Measurements from ENCODE around the gene CCN5. TPM values are rescaled to one million over a fixed set of nuclear protein-coding genes. Genes with fewer than 3 reads are reported as not detected.

CCN5 gene
- total RNA-seq, 1 experiment from 2014 or later, result 0.37 TPM

DNA sequence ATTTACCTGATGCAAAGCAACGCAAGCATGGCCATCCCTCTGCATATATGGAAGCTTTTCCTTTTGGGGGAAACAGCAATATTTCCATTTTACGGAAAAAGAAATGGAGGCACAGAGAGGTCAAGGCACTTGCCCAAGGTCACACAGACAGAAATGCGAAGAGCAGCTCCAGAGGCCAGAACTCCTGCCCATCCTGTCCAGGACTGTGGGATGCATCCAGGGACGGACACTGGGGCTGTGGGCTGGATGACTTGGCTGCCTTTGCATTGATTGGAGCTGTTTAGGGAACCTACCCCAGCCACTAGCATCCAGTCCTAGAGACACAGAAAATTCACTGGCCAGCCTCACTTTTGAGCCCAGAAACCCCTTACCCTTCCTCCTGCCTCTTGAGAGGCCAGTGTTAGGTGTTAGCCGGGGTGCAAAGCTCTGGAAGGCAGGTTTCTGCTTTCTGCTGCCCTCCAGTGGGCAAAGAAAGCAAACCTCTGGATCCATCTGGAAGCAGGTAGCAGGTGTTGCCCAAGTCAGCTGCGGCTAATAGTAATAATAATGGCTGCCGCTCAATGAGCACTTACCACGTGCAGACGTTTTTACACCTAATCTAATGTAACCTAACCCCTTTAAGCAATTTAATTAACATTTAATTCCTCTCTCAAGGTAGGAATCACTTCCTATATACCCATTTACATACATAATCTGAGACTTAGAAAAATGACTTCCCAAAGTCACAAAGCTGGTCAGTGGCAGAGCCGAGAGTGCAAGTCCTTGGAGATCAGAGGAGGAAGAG is 31.7 kb upstream of the CCN5 start (continued):
- TF ChIP-seq, protein P1, sequence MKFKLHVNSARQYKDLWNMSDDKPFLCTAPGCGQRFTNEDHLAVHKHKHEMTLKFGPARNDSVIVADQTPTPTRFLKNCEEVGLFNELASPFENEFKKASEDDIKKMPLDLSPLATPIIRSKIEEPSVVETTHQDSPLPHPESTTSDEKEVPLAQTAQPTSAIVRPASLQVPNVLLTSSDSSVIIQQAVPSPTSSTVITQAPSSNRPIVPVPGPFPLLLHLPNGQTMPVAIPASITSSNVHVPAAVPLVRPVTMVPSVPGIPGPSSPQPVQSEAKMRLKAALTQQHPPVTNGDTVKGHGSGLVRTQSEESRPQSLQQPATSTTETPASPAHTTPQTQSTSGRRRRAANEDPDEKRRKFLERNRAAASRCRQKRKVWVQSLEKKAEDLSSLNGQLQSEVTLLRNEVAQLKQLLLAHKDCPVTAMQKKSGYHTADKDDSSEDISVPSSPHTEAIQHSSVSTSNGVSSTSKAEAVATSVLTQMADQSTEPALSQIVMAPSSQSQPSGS (CRISPR knock-in tag; IDR thresholded peaks at IDR 0.05; ENCODE audit: borderline replicate concordance, low read depth), result no peak
- TF ChIP-seq, protein P2, sequence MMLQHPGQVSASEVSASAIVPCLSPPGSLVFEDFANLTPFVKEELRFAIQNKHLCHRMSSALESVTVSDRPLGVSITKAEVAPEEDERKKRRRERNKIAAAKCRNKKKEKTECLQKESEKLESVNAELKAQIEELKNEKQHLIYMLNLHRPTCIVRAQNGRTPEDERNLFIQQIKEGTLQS (CRISPR knock-in tag; conservative IDR thresholded peaks at IDR 0.05), result no peak
- TF ChIP-seq CREB1 (CRISPR knock-in tag; IDR thresholded peaks at IDR 0.05) (no peak), SMAD4 (CRISPR knock-in tag; IDR thresholded peaks at IDR 0.05) (no peak), GTF2I (CRISPR knock-in tag; conservative IDR thresholded peaks at IDR 0.05) (peak; percentile 7; the same call in 1 of the 2 replicates), SOX15 (CRISPR knock-in tag; IDR thresholded peaks at IDR 0.05) (no peak), FOXK1 (CRISPR knock-in tag; IDR thresholded peaks at IDR 0.05) (no peak), MXD4 (CRISPR knock-in tag; IDR thresholded peaks at IDR 0.05; ENCODE audit: borderline replicate concordance) (no peak), ATF1 (CRISPR knock-in tag; IDR thresholded peaks at IDR 0.05) (no peak), JUN (CRISPR knock-in tag; IDR thresholded peaks at IDR 0.05) (no peak), IRF2 (CRISPR knock-in tag; IDR thresholded peaks at IDR 0.05; ENCODE audit: borderline replicate concordance, low read depth) (no peak), ZNF317 (CRISPR knock-in tag; IDR thresholded peaks at IDR 0.05; ENCODE audit: borderline replicate concordance, low read depth) (no peak), TP53 (CRISPR knock-in tag; IDR thresholded peaks at IDR 0.05) (no peak), JAZF1 (CRISPR knock-in tag; IDR thresholded peaks at IDR 0.05) (no peak)
- TF ChIP-seq, protein P3, sequence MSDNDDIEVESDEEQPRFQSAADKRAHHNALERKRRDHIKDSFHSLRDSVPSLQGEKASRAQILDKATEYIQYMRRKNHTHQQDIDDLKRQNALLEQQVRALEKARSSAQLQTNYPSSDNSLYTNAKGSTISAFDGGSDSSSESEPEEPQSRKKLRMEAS (CRISPR knock-in tag; IDR thresholded peaks at IDR 0.05), result peak; percentile 80
- TF ChIP-seq, protein P4, sequence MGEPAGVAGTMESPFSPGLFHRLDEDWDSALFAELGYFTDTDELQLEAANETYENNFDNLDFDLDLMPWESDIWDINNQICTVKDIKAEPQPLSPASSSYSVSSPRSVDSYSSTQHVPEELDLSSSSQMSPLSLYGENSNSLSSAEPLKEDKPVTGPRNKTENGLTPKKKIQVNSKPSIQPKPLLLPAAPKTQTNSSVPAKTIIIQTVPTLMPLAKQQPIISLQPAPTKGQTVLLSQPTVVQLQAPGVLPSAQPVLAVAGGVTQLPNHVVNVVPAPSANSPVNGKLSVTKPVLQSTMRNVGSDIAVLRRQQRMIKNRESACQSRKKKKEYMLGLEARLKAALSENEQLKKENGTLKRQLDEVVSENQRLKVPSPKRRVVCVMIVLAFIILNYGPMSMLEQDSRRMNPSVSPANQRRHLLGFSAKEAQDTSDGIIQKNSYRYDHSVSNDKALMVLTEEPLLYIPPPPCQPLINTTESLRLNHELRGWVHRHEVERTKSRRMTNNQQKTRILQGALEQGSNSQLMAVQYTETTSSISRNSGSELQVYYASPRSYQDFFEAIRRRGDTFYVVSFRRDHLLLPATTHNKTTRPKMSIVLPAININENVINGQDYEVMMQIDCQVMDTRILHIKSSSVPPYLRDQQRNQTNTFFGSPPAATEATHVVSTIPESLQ (CRISPR knock-in tag; IDR thresholded peaks at IDR 0.05), result no peak
- TF ChIP-seq, protein P5, sequence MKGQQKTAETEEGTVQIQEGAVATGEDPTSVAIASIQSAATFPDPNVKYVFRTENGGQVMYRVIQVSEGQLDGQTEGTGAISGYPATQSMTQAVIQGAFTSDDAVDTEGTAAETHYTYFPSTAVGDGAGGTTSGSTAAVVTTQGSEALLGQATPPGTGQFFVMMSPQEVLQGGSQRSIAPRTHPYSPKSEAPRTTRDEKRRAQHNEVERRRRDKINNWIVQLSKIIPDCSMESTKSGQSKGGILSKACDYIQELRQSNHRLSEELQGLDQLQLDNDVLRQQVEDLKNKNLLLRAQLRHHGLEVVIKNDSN (CRISPR knock-in tag; IDR thresholded peaks at IDR 0.05), result peak; percentile 33; the same call in 1 of the 2 replicates
- TF ChIP-seq, protein P6, sequence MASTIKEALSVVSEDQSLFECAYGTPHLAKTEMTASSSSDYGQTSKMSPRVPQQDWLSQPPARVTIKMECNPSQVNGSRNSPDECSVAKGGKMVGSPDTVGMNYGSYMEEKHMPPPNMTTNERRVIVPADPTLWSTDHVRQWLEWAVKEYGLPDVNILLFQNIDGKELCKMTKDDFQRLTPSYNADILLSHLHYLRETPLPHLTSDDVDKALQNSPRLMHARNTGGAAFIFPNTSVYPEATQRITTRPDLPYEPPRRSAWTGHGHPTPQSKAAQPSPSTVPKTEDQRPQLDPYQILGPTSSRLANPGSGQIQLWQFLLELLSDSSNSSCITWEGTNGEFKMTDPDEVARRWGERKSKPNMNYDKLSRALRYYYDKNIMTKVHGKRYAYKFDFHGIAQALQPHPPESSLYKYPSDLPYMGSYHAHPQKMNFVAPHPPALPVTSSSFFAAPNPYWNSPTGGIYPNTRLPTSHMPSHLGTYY (CRISPR knock-in tag; IDR thresholded peaks at IDR 0.05), result no peak
- TF ChIP-seq, protein P7, sequence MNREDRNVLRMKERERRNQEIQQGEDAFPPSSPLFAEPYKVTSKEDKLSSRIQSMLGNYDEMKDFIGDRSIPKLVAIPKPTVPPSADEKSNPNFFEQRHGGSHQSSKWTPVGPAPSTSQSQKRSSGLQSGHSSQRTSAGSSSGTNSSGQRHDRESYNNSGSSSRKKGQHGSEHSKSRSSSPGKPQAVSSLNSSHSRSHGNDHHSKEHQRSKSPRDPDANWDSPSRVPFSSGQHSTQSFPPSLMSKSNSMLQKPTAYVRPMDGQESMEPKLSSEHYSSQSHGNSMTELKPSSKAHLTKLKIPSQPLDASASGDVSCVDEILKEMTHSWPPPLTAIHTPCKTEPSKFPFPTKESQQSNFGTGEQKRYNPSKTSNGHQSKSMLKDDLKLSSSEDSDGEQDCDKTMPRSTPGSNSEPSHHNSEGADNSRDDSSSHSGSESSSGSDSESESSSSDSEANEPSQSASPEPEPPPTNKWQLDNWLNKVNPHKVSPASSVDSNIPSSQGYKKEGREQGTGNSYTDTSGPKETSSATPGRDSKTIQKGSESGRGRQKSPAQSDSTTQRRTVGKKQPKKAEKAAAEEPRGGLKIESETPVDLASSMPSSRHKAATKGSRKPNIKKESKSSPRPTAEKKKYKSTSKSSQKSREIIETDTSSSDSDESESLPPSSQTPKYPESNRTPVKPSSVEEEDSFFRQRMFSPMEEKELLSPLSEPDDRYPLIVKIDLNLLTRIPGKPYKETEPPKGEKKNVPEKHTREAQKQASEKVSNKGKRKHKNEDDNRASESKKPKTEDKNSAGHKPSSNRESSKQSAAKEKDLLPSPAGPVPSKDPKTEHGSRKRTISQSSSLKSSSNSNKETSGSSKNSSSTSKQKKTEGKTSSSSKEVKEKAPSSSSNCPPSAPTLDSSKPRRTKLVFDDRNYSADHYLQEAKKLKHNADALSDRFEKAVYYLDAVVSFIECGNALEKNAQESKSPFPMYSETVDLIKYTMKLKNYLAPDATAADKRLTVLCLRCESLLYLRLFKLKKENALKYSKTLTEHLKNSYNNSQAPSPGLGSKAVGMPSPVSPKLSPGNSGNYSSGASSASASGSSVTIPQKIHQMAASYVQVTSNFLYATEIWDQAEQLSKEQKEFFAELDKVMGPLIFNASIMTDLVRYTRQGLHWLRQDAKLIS (CRISPR knock-in tag; IDR thresholded peaks at IDR 0.05; ENCODE audit: borderline replicate concordance), result no peak
- TF ChIP-seq, protein P8, sequence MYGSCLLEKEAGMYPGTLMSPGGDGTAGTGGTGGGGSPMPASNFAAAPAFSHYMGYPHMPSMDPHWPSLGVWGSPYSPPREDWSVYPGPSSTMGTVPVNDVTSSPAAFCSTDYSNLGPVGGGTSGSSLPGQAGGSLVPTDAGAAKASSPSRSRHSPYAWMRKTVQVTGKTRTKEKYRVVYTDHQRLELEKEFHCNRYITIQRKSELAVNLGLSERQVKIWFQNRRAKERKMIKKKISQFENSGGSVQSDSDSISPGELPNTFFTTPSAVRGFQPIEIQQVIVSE (CRISPR knock-in tag; IDR thresholded peaks at IDR 0.05; ENCODE audit: borderline replicate concordance), result no peak
- TF ChIP-seq, protein P9, sequence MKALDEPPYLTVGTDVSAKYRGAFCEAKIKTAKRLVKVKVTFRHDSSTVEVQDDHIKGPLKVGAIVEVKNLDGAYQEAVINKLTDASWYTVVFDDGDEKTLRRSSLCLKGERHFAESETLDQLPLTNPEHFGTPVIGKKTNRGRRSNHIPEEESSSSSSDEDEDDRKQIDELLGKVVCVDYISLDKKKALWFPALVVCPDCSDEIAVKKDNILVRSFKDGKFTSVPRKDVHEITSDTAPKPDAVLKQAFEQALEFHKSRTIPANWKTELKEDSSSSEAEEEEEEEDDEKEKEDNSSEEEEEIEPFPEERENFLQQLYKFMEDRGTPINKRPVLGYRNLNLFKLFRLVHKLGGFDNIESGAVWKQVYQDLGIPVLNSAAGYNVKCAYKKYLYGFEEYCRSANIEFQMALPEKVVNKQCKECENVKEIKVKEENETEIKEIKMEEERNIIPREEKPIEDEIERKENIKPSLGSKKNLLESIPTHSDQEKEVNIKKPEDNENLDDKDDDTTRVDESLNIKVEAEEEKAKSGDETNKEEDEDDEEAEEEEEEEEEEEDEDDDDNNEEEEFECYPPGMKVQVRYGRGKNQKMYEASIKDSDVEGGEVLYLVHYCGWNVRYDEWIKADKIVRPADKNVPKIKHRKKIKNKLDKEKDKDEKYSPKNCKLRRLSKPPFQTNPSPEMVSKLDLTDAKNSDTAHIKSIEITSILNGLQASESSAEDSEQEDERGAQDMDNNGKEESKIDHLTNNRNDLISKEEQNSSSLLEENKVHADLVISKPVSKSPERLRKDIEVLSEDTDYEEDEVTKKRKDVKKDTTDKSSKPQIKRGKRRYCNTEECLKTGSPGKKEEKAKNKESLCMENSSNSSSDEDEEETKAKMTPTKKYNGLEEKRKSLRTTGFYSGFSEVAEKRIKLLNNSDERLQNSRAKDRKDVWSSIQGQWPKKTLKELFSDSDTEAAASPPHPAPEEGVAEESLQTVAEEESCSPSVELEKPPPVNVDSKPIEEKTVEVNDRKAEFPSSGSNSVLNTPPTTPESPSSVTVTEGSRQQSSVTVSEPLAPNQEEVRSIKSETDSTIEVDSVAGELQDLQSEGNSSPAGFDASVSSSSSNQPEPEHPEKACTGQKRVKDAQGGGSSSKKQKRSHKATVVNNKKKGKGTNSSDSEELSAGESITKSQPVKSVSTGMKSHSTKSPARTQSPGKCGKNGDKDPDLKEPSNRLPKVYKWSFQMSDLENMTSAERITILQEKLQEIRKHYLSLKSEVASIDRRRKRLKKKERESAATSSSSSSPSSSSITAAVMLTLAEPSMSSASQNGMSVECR (CRISPR knock-in tag; IDR thresholded peaks at IDR 0.05; ENCODE audit: borderline replicate concordance), result no peak
- TF ChIP-seq, protein P10, sequence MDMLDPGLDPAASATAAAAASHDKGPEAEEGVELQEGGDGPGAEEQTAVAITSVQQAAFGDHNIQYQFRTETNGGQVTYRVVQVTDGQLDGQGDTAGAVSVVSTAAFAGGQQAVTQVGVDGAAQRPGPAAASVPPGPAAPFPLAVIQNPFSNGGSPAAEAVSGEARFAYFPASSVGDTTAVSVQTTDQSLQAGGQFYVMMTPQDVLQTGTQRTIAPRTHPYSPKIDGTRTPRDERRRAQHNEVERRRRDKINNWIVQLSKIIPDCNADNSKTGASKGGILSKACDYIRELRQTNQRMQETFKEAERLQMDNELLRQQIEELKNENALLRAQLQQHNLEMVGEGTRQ (CRISPR knock-in tag; IDR thresholded peaks at IDR 0.05), result peak; percentile 45; the same call in 1 of the 2 replicates
